CD14-positive monocyte (primary cell): Measurements from ENCODE around the gene PIGBOS1. TPM values are rescaled to one million over a fixed set of nuclear protein-coding genes. Genes with fewer than 3 reads are reported as not detected.
A peak's percentile ranks its signal among the peaks of the same experiment; 100 is the strongest.

Experiments
- DNase-seq, 3 donors: peaks; one replicate each; pipeline ENCODE4 v3.0.0-alpha.2; 2011 to 2022
- H2AFZ ChIP-seq: 2 replicates; pipeline ENCODE4 v1.6.0; 2012; ENCODE audit warnings: mild to moderate bottlenecking, low read depth, low read length, inconsistent platforms; ENCODE audit not compliant: insufficient read depth, poor library complexity, severe bottlenecking
- H3K27ac ChIP-seq, 2 donors: 1 replicate in 1 of 2; 2 replicates in 1 of 2; pipeline ENCODE4 v1.5.1; 2012 to 2013; ENCODE audit warnings: low read length in 2 of 2, control low read depth in 1 of 2, inconsistent platforms in 1 of 2, low read depth in 1 of 2, mild to moderate bottlenecking in 1 of 2
- H3K27me3 ChIP-seq, 2 donors: one replicate each; pipeline versions ENCODE4 v1.6.0 to v1.6.1; 2011 to 2013; ENCODE audit warnings: low read length in 2 of 2; ENCODE audit not compliant: control insufficient read depth in 2 of 2, insufficient read depth in 2 of 2
- H3K36me3 ChIP-seq, 2 donors: replicated peaks in 1 of 2; 1 replicate in 1 of 2; 2 replicates in 1 of 2; pipeline versions ENCODE4 v1.5.1 to v1.6.1; 2012 to 2013; ENCODE audit warnings: low read length in 2 of 2, control low read depth in 1 of 2, inconsistent platforms in 1 of 2, mild to moderate bottlenecking in 1 of 2; ENCODE audit not compliant: insufficient read depth in 2 of 2, control insufficient read depth in 1 of 2
- H3K4me1 ChIP-seq, 2 donors: 1 replicate in 1 of 2; 2 replicates in 1 of 2; pipeline versions ENCODE4 v1.5.1 to v1.6.1; 2012 to 2013; ENCODE audit warnings: low read length in 2 of 2, control low read depth in 1 of 2, inconsistent platforms in 1 of 2, mild to moderate bottlenecking in 1 of 2, moderate library complexity in 1 of 2; ENCODE audit not compliant: insufficient read depth in 2 of 2, control insufficient read depth in 1 of 2
- H3K4me2 ChIP-seq: replicated peaks from 2 replicates; pipeline ENCODE3; 2012; ENCODE audit warnings: low read length, moderate library complexity, mild to moderate bottlenecking; ENCODE audit not compliant: poor library complexity, severe bottlenecking; ENCODE audit errors: extremely low read depth
- H3K4me3 ChIP-seq, 3 experiments: fragments of 200-600 bp in 1 of 3; sonication (generic) in 1 of 3; replicated peaks in 1 of 3; 1 replicate in 2 of 3; 2 replicates in 1 of 3; pipeline ENCODE4 v1.5.1; 2011 to 2013; ENCODE audit warnings: low read length in 3 of 3, mild to moderate bottlenecking in 3 of 3, control low read depth in 2 of 3, low read depth in 2 of 3, inconsistent platforms in 1 of 3, moderate library complexity in 1 of 3
- H3K79me2 ChIP-seq: 2 replicates; pipeline ENCODE4 v1.6.0; 2012; ENCODE audit warnings: mild to moderate bottlenecking, control low read depth, inconsistent platforms, low read length, moderate library complexity; ENCODE audit not compliant: insufficient read depth
- H3K9ac ChIP-seq: 2 replicates; pipeline ENCODE4 v1.6.0; 2017; ENCODE audit warnings: low read length, mild to moderate bottlenecking; ENCODE audit not compliant: insufficient read depth, poor library complexity, severe bottlenecking
- H3K9me3 ChIP-seq, 2 donors: replicated peaks in 1 of 2; 1 replicate in 1 of 2; 2 replicates in 1 of 2; pipeline versions ENCODE4 v1.5.1 to v1.6.1; 2012 to 2013; ENCODE audit warnings: low read length in 2 of 2, control low read depth in 1 of 2; ENCODE audit not compliant: control insufficient read depth in 1 of 2, insufficient read depth in 1 of 2
- H4K20me1 ChIP-seq: 2 replicates; pipeline ENCODE4 v1.6.0; 2012; ENCODE audit warnings: mild to moderate bottlenecking, low read length, control low read depth, moderate library complexity; ENCODE audit not compliant: insufficient read depth
- H3K27ac Mint-ChIP-seq, 7 donors: one replicate each; pipeline ENCODE4 v1.8.0; 2020; ENCODE audit warnings: mild to moderate bottlenecking in 7 of 7, mixed read lengths in 7 of 7, moderate library complexity in 6 of 7, inconsistent platforms in 2 of 7
- H3K27me3 Mint-ChIP-seq, 3 donors: one replicate each; pipeline ENCODE4 v1.8.0; 2021 to 2022; ENCODE audit warnings: low read depth in 3 of 3, mild to moderate bottlenecking in 3 of 3, mixed read lengths in 3 of 3, moderate library complexity in 3 of 3, inconsistent platforms in 1 of 3
- H3K36me3 Mint-ChIP-seq, 2 donors: one replicate each; pipeline ENCODE4 v1.8.0; 2020; ENCODE audit warnings: mixed read lengths in 2 of 2, inconsistent platforms in 1 of 2, mild to moderate bottlenecking in 1 of 2
- H3K4me1 Mint-ChIP-seq: one replicate; pipeline ENCODE4 v1.8.0; 2020; ENCODE audit warnings: mild to moderate bottlenecking, mixed read lengths
- H3K4me3 Mint-ChIP-seq, 2 donors: one replicate each; pipeline ENCODE4 v1.8.0; 2020; ENCODE audit warnings: mild to moderate bottlenecking in 2 of 2, mixed read lengths in 2 of 2, moderate library complexity in 1 of 2
- H3K9me3 Mint-ChIP-seq, 7 donors: one replicate each; pipeline ENCODE4 v1.8.0; 2020 to 2022; ENCODE audit warnings: mixed read lengths in 7 of 7, mild to moderate bottlenecking in 6 of 7, moderate library complexity in 6 of 7, inconsistent platforms in 2 of 7
- WGBS: methylation state at CpG from one replicate; pipeline ENCODE4 v1.1.5; 2013; ENCODE audit warnings: missing lambda C conversion rate; ENCODE audit not compliant: insufficient coverage; 5-methylcytosine and 5-hydroxymethylcytosine counted together
- intact Hi-C, 2 donors: fragments of 100-400 bp; cut with micrococcal nuclease; formaldehyde crosslinking; loops; one replicate each; pipeline versions ENCODE4 v1.15.0 to v1.15.1; 2023
- polyA plus RNA-seq, 3 donors: library from polyadenylated mRNA; depleted of rRNA in 1 of 3; unstranded in 2 of 3; stranded (reverse) in 1 of 3; fragments of 300-500 nt in 2 of 3; fragments of >200 nt in 1 of 3; fragmentation: Illumina TruSeq in 2 of 3; gene quantifications; 1 replicate in 2 of 3; 2 replicates in 1 of 3; pipeline ENCODE4 v1.2.3, GENCODE V29; 2012 to 2021
- TF ChIP-seq, protein P1 (sequence below): fragments of 200-600 bp; IDR thresholded peaks from one replicate; pipeline ENCODE4 v1.8.0; 2022; ENCODE audit warnings: antibody characterized with exemption, mild to moderate bottlenecking

Gene PIGBOS1
- polyA plus RNA-seq, 3 donors, result 29.4 to 69.7 (median 67.3) TPM

DNA sequence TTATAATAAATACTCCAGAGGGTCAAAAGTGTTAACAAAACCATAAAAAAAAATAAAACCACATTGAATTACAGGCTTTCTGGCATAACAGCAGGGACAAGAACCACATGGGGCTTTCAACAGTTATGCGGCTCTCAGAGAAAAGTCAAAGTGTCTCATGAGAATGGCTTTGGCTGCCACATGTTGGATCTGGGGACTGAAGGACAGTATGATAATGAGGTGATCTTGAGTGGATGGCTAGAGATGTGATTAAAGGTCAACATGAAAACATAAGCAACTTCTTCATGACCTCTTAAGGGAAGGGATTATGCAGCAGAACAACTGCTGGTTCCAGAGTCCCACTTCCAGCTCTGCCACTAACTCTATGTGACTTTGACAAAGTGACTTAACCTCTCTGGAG lies 34.5 kb downstream of the PIGBOS1 start:
- TF ChIP-seq, protein P1, sequence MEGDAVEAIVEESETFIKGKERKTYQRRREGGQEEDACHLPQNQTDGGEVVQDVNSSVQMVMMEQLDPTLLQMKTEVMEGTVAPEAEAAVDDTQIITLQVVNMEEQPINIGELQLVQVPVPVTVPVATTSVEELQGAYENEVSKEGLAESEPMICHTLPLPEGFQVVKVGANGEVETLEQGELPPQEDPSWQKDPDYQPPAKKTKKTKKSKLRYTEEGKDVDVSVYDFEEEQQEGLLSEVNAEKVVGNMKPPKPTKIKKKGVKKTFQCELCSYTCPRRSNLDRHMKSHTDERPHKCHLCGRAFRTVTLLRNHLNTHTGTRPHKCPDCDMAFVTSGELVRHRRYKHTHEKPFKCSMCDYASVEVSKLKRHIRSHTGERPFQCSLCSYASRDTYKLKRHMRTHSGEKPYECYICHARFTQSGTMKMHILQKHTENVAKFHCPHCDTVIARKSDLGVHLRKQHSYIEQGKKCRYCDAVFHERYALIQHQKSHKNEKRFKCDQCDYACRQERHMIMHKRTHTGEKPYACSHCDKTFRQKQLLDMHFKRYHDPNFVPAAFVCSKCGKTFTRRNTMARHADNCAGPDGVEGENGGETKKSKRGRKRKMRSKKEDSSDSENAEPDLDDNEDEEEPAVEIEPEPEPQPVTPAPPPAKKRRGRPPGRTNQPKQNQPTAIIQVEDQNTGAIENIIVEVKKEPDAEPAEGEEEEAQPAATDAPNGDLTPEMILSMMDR, result no peak
- H4K20me1 ChIP-seq, result peaks cover 12% of the 10 kb centered on the region
- H3K27me3 Mint-ChIP-seq, result no peaks in the 10 kb centered on the region
- WGBS, result no CpG with 5 or more reads among the region's 1 CpG
- peaks cover 93% of the 10 kb centered on the region for H3K4me1 Mint-ChIP-seq
- peaks cover 84 to 95% of the 10 kb centered on the region in 2 donors for H3K4me1 ChIP-seq
- intact Hi-C loops, result no loop called here
- H3K4me3 ChIP-seq, result peak overlapping the region in 1 of 3 experiments; percentile 36
- H3K27me3 ChIP-seq, result no peaks in the 10 kb centered on the region
- no peaks in the 10 kb centered on the region for H3K9me3 ChIP-seq
- no peaks in the 10 kb centered on the region for H3K9me3 Mint-ChIP-seq
- no peak for DNase-seq
- peak overlapping the region; percentile 23 for H3K9ac ChIP-seq
- peak overlapping the region; percentile 57 for H3K4me2 ChIP-seq
- H3K27ac ChIP-seq, result peak overlapping the region; percentile 8 to 89
- peak overlapping the region; percentile 49 to 99 (median 87) for H3K27ac Mint-ChIP-seq
- no peaks in the 10 kb centered on the region for H3K36me3 ChIP-seq
- no peak overlapping the region for H2AFZ ChIP-seq
- H3K79me2 ChIP-seq, result peaks cover 98% of the 10 kb centered on the region
- peaks cover 28 to 38% of the 10 kb centered on the region in 2 donors for H3K36me3 Mint-ChIP-seq
- peak overlapping the region; percentile 48 to 66 for H3K4me3 Mint-ChIP-seq

DNA sequence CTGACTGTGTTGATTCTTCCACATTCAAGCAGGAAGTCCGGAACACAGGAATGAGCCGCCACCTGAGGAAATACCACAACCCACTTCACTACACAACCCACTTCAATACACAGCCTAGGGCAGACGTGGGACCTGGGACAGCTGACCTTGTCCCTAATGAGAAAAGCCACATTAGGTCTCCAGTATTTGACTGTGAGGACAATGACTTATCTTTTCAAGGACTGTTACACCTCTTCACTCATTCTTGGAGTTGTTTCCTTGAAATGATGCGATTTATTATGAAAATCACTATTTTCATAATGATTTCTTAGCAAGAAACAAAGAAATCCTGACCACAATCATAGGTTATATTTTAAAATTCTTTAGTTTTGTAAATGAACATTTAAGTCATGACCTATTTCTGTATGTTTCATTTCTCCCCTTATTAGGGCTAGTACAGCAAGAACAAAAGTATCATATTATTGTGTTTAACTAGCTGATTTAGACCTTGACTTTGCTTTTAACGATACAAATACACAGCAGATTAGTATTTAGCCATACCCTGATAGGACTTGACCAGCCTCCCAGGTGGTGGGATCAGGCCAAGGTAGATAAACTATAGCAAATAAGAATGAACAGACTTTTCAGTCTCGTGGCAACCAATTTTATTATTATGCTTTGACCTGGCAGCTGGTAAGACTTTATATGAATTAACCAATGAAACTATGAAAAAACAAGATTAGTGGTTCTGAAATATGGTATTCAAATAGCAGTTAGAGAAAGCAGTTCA lies 35.4 kb downstream of the PIGBOS1 start:
- Histone ChIP-seq H3K9ac (peak overlapping the region; percentile 49), H3K9me3 (no peaks in the 10 kb centered on the region), H3K4me3 (peak overlapping the region in 1 of 3 experiments; percentile 65), H3K4me1 (peaks cover 92 to 97% of the 10 kb centered on the region in 2 donors), H3K4me2 (peak overlapping the region; percentile 76), H3K27me3 (no peaks in the 10 kb centered on the region), H3K79me2 (peaks cover 98% of the 10 kb centered on the region), H3K36me3 (no peaks in the 10 kb centered on the region), H2AFZ (no peak overlapping the region), H3K27ac (peak overlapping the region; percentile 84 to 89), H4K20me1 (peaks cover 20% of the 10 kb centered on the region)
- intact Hi-C loops, result loop anchor here in 1 of 2 donors (2.0 kb wide), 1 partner anchor 17 kb away; no protein-coding TSS in a partner anchor
- 58% methylated on average over 3 of the region's 6 CpGs for WGBS
- no peaks in the 10 kb centered on the region for H3K27me3 Mint-ChIP-seq
- peak overlapping the region; percentile 76 to 84 for H3K4me3 Mint-ChIP-seq
- H3K36me3 Mint-ChIP-seq, result peaks cover 35 to 38% of the 10 kb centered on the region in 2 donors
- peak overlapping the region; percentile 91 to 99 (median 97) for H3K27ac Mint-ChIP-seq
- no peak for DNase-seq
- peaks cover 98% of the 10 kb centered on the region for H3K4me1 Mint-ChIP-seq
- TF ChIP-seq, protein P1, result no peak
- no peaks in the 10 kb centered on the region for H3K9me3 Mint-ChIP-seq
